NCI-H1436 (cell line): ENCODE measurements around the gene PTBP1.

Source experiments
- DNase-seq: peaks from one replicate; lab custom pipeline; 2025; lab: John Stamatoyannopoulos, UW

Gene PTBP1

GRCh38 chr19:854549-854948, 57.3 kb downstream of the PTBP1 start:
- DNase-seq, result no peak

- DNase-seq, result no peak
Measured at GRCh38 chr19:855142-855541, 57.9 kb downstream of the PTBP1 start.

- DNase-seq, result no peak
Measured at GRCh38 chr19:855566-856120, 58.4 kb downstream of the PTBP1 start.

- DNase-seq, result no peak
Measured at GRCh38 chr19:858284-858683, 61.0 kb downstream of the PTBP1 start.

- no peak for DNase-seq
Measured at GRCh38 chr19:858868-859843, 61.9 kb downstream of the PTBP1 start, which contains the start of gene CFD. TSS of gene CFD (plus strand) at chr19:859664. CDS start at chr19:859690, 26 bp downstream.

- DNase-seq, result no peak
Measured at GRCh38 chr19:861141-861755, 64.0 kb downstream of the PTBP1 start.
